NK-92 (cell line): Measurements from ENCODE around the gene TNFRSF8.
"Not testable (repeated sequence)": the region's sequence is repeated elsewhere in the genome, so short reads cannot be mapped to it uniquely, and the experiment has no call there.

Source experiments
- DNase-seq: peaks from one replicate; lab custom pipeline; 2025; ENCODE audit not compliant: unreplicated experiment; lab: John Stamatoyannopoulos, UW

TNFRSF8 gene

GRCh38 chr1:12083766-12084165 lies 20.7 kb downstream of the TNFRSF8 start:
- no peak for DNase-seq

GRCh38 chr1:12085643-12086260 lies 22.6 kb downstream of the TNFRSF8 start:
- no peak for DNase-seq

- no peak for DNase-seq
Measured at GRCh38 chr1:12087797-12088314, 24.8 kb downstream of the TNFRSF8 start.

- no peak for DNase-seq
Measured at GRCh38 chr1:12088607-12089006, 25.5 kb downstream of the TNFRSF8 start.

- DNase-seq = no peak
Measured at GRCh38 chr1:12090326-12090725, 27.2 kb downstream of the TNFRSF8 start.

GRCh38 chr1:12091191-12091590 lies 28.1 kb downstream of the TNFRSF8 start:
- DNase-seq = no peak

GRCh38 chr1:12094180-12094579 lies 31.1 kb downstream of the TNFRSF8 start:
- no peak for DNase-seq

GRCh38 chr1:12095452-12096263 lies 32.6 kb downstream of the TNFRSF8 start:
- no peak for DNase-seq

GRCh38 chr1:12096615-12097014 lies 33.5 kb downstream of the TNFRSF8 start:
- DNase-seq = no peak

- no peak for DNase-seq
Measured at GRCh38 chr1:12097321-12097720, 34.2 kb downstream of the TNFRSF8 start.

GRCh38 chr1:12098786-12099185 lies 35.7 kb downstream of the TNFRSF8 start:
- DNase-seq = no peak

- no peak for DNase-seq
Measured at GRCh38 chr1:12099610-12100009, 36.5 kb downstream of the TNFRSF8 start.

- no peak for DNase-seq
Measured at GRCh38 chr1:12100071-12100470, 37.0 kb downstream of the TNFRSF8 start.

GRCh38 chr1:12101120-12101519 lies 38.0 kb downstream of the TNFRSF8 start:
- DNase-seq = not testable (repeated sequence)

GRCh38 chr1:12102066-12102465 lies 39.0 kb downstream of the TNFRSF8 start:
- no peak for DNase-seq

GRCh38 chr1:12104417-12104816 lies 41.3 kb downstream of the TNFRSF8 start:
- DNase-seq = no peak

- DNase-seq = no peak
Measured at GRCh38 chr1:12106153-12106552, 43.0 kb downstream of the TNFRSF8 start.

- not testable (repeated sequence) for DNase-seq
Measured at GRCh38 chr1:12106861-12107260, 43.8 kb downstream of the TNFRSF8 start.

GRCh38 chr1:12107718-12108117 lies 44.6 kb downstream of the TNFRSF8 start:
- no peak for DNase-seq

GRCh38 chr1:12109901-12110300 lies 46.8 kb downstream of the TNFRSF8 start:
- no peak for DNase-seq

- DNase-seq = no peak
Measured at GRCh38 chr1:12111741-12112140, 48.6 kb downstream of the TNFRSF8 start.

GRCh38 chr1:12112711-12113161 lies 49.6 kb downstream of the TNFRSF8 start:
- DNase-seq = no peak
